ENCODE measurements around the gene MEI1.

Gene MEI1

GRCh38 chr22:41818596-41818995, 119.3 kb downstream of the MEI1 start:
- no peak for TF ChIP-seq EZH2phosphoT487 (IDR thresholded peaks at IDR 0.05; ENCODE audit: borderline replicate concordance)
- Histone ChIP-seq H3K79me2 (ENCODE audit: insufficient read depth, low read length) (peaks cover 5% of the 10 kb centered on the region; the same call in 1 of the 2 replicates), H3K36me3 (ENCODE audit: insufficient read depth, low read length) (peaks cover 38% of the 10 kb centered on the region; the same call in 1 of the 2 replicates), H2AFZ (ENCODE audit: low read length) (no peak overlapping the region), H3K9me3 (ENCODE audit: insufficient read depth, low read depth, low read length) (no peaks in the 10 kb centered on the region), H3F3A (ENCODE audit: low read depth) (no peaks in the 10 kb centered on the region), H3K9me2 (replicated peaks; ENCODE audit: low read depth, low read length) (no peaks in the 10 kb centered on the region), H3K4me2 (ENCODE audit: low read depth, low read length, poor library complexity, severe bottlenecking) (no peak overlapping the region), H3K9ac (ENCODE audit: low read depth, low read length, poor library complexity, severe bottlenecking) (no peak overlapping the region), H4K20me1 (ENCODE audit: insufficient read depth, low read length, poor library complexity, severe bottlenecking) (no peaks in the 10 kb centered on the region), H3K4me3 (ENCODE audit: low read length, poor library complexity, severe bottlenecking) (no peak overlapping the region), H3K4me1 (ENCODE audit: insufficient read depth, low read length, poor library complexity, severe bottlenecking) (no peaks in the 10 kb centered on the region), H3K27me3 (ENCODE audit: insufficient read depth, low read length, poor library complexity, severe bottlenecking) (no peaks in the 10 kb centered on the region)

GRCh38 chr22:41819257-41819656, 120.0 kb downstream of the MEI1 start:
- no peak overlapping the region for H2AFZ ChIP-seq (ENCODE audit: low read length)
- no peak overlapping the region for H3K4me3 ChIP-seq (ENCODE audit: low read length, poor library complexity, severe bottlenecking)
- no peak overlapping the region for H3K4me2 ChIP-seq (ENCODE audit: low read depth, low read length, poor library complexity, severe bottlenecking)
- TF ChIP-seq EZH2phosphoT487 (IDR thresholded peaks at IDR 0.05; ENCODE audit: borderline replicate concordance), result no peak
- TF ChIP-seq, protein P1, sequence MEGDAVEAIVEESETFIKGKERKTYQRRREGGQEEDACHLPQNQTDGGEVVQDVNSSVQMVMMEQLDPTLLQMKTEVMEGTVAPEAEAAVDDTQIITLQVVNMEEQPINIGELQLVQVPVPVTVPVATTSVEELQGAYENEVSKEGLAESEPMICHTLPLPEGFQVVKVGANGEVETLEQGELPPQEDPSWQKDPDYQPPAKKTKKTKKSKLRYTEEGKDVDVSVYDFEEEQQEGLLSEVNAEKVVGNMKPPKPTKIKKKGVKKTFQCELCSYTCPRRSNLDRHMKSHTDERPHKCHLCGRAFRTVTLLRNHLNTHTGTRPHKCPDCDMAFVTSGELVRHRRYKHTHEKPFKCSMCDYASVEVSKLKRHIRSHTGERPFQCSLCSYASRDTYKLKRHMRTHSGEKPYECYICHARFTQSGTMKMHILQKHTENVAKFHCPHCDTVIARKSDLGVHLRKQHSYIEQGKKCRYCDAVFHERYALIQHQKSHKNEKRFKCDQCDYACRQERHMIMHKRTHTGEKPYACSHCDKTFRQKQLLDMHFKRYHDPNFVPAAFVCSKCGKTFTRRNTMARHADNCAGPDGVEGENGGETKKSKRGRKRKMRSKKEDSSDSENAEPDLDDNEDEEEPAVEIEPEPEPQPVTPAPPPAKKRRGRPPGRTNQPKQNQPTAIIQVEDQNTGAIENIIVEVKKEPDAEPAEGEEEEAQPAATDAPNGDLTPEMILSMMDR (conservative IDR thresholded peaks at IDR 0.05; ENCODE audit: low read length), result no peak
- H4K20me1 ChIP-seq (ENCODE audit: insufficient read depth, low read length, poor library complexity, severe bottlenecking), result no peaks in the 10 kb centered on the region
- no peaks in the 10 kb centered on the region for H3K9me2 ChIP-seq (replicated peaks; ENCODE audit: low read depth, low read length)
- H3K9me3 ChIP-seq (ENCODE audit: insufficient read depth, low read depth, low read length), result no peaks in the 10 kb centered on the region
- H3F3A ChIP-seq (ENCODE audit: low read depth), result no peaks in the 10 kb centered on the region
- H3K9ac ChIP-seq (ENCODE audit: low read depth, low read length, poor library complexity, severe bottlenecking), result no peak overlapping the region
- H3K79me2 ChIP-seq (ENCODE audit: insufficient read depth, low read length), result no peaks in the 10 kb centered on the region
- no peaks in the 10 kb centered on the region for H3K4me1 ChIP-seq (ENCODE audit: insufficient read depth, low read length, poor library complexity, severe bottlenecking)
- peaks cover 38% of the 10 kb centered on the region; the same call in 1 of the 2 replicates for H3K36me3 ChIP-seq (ENCODE audit: insufficient read depth, low read length)
- H3K27me3 ChIP-seq (ENCODE audit: insufficient read depth, low read length, poor library complexity, severe bottlenecking), result no peaks in the 10 kb centered on the region

DNA sequence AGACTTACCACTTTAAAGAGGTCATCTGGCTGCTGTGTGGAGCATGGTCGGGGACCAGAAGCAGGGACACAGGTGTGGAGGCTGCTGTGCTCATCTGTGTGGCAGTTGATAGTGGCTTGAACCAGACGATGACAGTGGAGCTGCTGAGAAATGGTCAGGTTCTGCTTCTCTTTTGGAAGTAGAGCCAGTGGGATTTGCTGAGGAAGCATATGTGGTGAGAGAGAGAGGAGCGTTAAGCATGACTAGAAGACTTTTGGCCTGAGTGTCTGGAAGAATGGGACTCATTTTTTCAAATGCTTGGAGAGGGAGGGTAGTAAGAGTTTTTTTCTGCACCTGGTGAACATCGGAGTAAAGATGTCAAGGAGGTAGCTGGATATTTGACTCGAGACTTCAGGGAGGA, 121.1 kb downstream of the MEI1 start:
- no peak for TF ChIP-seq EZH2phosphoT487 (IDR thresholded peaks at IDR 0.05; ENCODE audit: borderline replicate concordance)
- TF ChIP-seq, protein P1 (conservative IDR thresholded peaks at IDR 0.05; ENCODE audit: low read length), result no peak
- H3K9me2 ChIP-seq (replicated peaks; ENCODE audit: low read depth, low read length), result no peaks in the 10 kb centered on the region
- no peaks in the 10 kb centered on the region for H3K27me3 ChIP-seq (ENCODE audit: insufficient read depth, low read length, poor library complexity, severe bottlenecking)
- no peaks in the 10 kb centered on the region for H3K4me1 ChIP-seq (ENCODE audit: insufficient read depth, low read length, poor library complexity, severe bottlenecking)
- no peaks in the 10 kb centered on the region for H4K20me1 ChIP-seq (ENCODE audit: insufficient read depth, low read length, poor library complexity, severe bottlenecking)
- peaks cover 33% of the 10 kb centered on the region; the same call in 1 of the 2 replicates for H3K36me3 ChIP-seq (ENCODE audit: insufficient read depth, low read length)
- H3K9me3 ChIP-seq (ENCODE audit: insufficient read depth, low read depth, low read length), result no peaks in the 10 kb centered on the region
- H2AFZ ChIP-seq (ENCODE audit: low read length), result no peak overlapping the region
- no peak overlapping the region for H3K4me2 ChIP-seq (ENCODE audit: low read depth, low read length, poor library complexity, severe bottlenecking)
- no peaks in the 10 kb centered on the region for H3F3A ChIP-seq (ENCODE audit: low read depth)
- H3K4me3 ChIP-seq (ENCODE audit: low read length, poor library complexity, severe bottlenecking), result no peak overlapping the region
- H3K79me2 ChIP-seq (ENCODE audit: insufficient read depth, low read length), result no peaks in the 10 kb centered on the region
- H3K9ac ChIP-seq (ENCODE audit: low read depth, low read length, poor library complexity, severe bottlenecking), result no peak overlapping the region

Measured in Loucy (cell line).